GM12878 (cell line): ENCODE results near the gene FAM78A. TPM values are rescaled to one million over a fixed set of nuclear protein-coding genes. Genes with fewer than 3 reads are reported as not detected.

Experiments
- ASH2L ChIP-seq: fragments of 300-600, 200-600 bp; sonication (generic); IDR thresholded peaks from 2 replicates; pipeline ENCODE4 v1.6.1; 2017; ENCODE audit warnings: low read depth, mild to moderate bottlenecking, borderline replicate concordance
- ATF3 ChIP-seq: IDR thresholded peaks from 2 replicates; pipeline ENCODE4 v1.6.1; 2011; ENCODE audit warnings: low read depth, mild to moderate bottlenecking, low read length, moderate library complexity, borderline replicate concordance; ENCODE audit errors: extremely low read depth
- BCLAF1 ChIP-seq: fragments of 450-650 bp; IDR thresholded peaks from 2 replicates; pipeline ENCODE4 v1.6.1; 2017; ENCODE audit warnings: antibody characterized with exemption, mild to moderate bottlenecking, moderate library complexity
- DPF2 ChIP-seq: fragments of 450-650 bp; IDR thresholded peaks from 2 replicates; pipeline ENCODE4 v1.6.1; 2017; ENCODE audit warnings: mild to moderate bottlenecking
- EGR1 ChIP-seq, 2 experiments: IDR thresholded peaks; 1 replicate in 1 of 2; 2 replicates in 1 of 2; pipeline ENCODE4 v1.6.1; 2011 to 2012; ENCODE audit warnings: low read depth in 2 of 2, low read length in 2 of 2, borderline replicate concordance in 1 of 2, mild to moderate bottlenecking in 1 of 2, moderate library complexity in 1 of 2
- IKZF1 ChIP-seq: fragments of 450-650 bp; conservative IDR thresholded peaks from 2 replicates; pipeline ENCODE4 v1.6.1; 2017; ENCODE audit warnings: antibody characterized with exemption, mild to moderate bottlenecking
- MAX ChIP-seq: IDR thresholded peaks from 2 replicates; pipeline ENCODE4 v1.6.1; 2012; ENCODE audit warnings: low read depth, low read length, improper control_type of control experiment
- POU2F2 ChIP-seq: IDR thresholded peaks from 3 replicates; pipeline ENCODE4 v1.6.1; 2011; ENCODE audit warnings: low read depth, mild to moderate bottlenecking, low read length, borderline replicate concordance
- REST ChIP-seq: IDR thresholded peaks from 2 replicates; pipeline ENCODE4 v1.6.1; 2012; ENCODE audit warnings: mild to moderate bottlenecking, low read depth, low read length
- RUNX3 ChIP-seq: IDR thresholded peaks from 2 replicates; pipeline ENCODE4 v1.6.1; 2012; ENCODE audit warnings: low read length, inconsistent platforms
- SP1 ChIP-seq: IDR thresholded peaks from one replicate; pipeline ENCODE4 v1.6.1; 2011; ENCODE audit warnings: low read depth, low read length
- SUPT20H ChIP-seq: IDR thresholded peaks from 2 replicates; pipeline ENCODE4 v1.6.1; 2011; ENCODE audit warnings: low read depth, mild to moderate bottlenecking, low read length, moderate library complexity, borderline replicate concordance; ENCODE audit not compliant: control insufficient read depth
- TAF1 ChIP-seq: IDR thresholded peaks from 2 replicates; pipeline ENCODE4 v1.6.1; 2011; ENCODE audit warnings: mild to moderate bottlenecking, low read depth, low read length, borderline replicate concordance
- ZNF592 ChIP-seq: fragments of 450-650 bp; IDR thresholded peaks from 2 replicates; pipeline ENCODE4 v1.6.1; 2017; ENCODE audit warnings: mild to moderate bottlenecking, moderate library complexity
- ZNF622 ChIP-seq: fragments of 450-650 bp; IDR thresholded peaks from 2 replicates; pipeline ENCODE4 v1.6.1; 2017; ENCODE audit warnings: mild to moderate bottlenecking, inconsistent platforms
- polyA plus RNA-seq, 11 experiments: library from polyadenylated mRNA; depleted of rRNA in 4 of 11; unstranded in 6 of 11; stranded (reverse) in 5 of 11; fragments of >200 nt; fragmentation: Nextera tagmentation in 4 of 11; fragmentation: Illumina TruSeq in 1 of 11; extraction: Ambion mirVana in 4 of 11; extraction: Trizol in 1 of 11; gene quantifications; 1 replicate in 1 of 11; 2 replicates in 10 of 11; pipeline versions ENCODE4 v1.2.1 to v1.2.3, GENCODE V29; 2011 to 2016; ENCODE audit warnings: inconsistent platforms in 2 of 11, missing spikeins in 2 of 11, low read depth in 1 of 11
- total RNA-seq, 4 experiments: library from RNA; depleted of rRNA in 3 of 4; stranded (reverse); fragments of >200 nt in 3 of 4; fragmentation: Illumina TruSeq in 1 of 4; extraction: Trizol in 1 of 4; gene quantifications; 2 replicates each; pipeline versions ENCODE4 v1.2.1 to v1.2.3, GENCODE V29; 2013 to 2021

FAM78A gene
- total and polyA plus RNA-seq, 10 of the 15 experiments (the other 5 are each of a cell fraction or from before 2014, with no cell fraction given) = 0.18 to 32.5 (median 12.2) TPM

- TF ChIP-seq SP1 (no peak), RUNX3 (no peak), DPF2 (no peak), ASH2L (no peak), MAX (peak; percentile 74), REST (no peak), POU2F2 (no peak), ZNF622 (no peak), ZNF592 (0 out of 2 replicates have a peak, but pooled peaks have one; percentile 25), IKZF1 (peak; percentile 64), TAF1 (no peak), SUPT20H (no peak), EGR1 (IDR thresholded peaks at IDR 0.05; ENCODE audit: borderline replicate concordance in 1 of 2, low read depth in 2 of 2, low read length in 2 of 2) (peak in 1 of 2 experiments; percentile 48; a peak in 1 of 3 replicates), ATF3 (0 out of 2 replicates have a peak, but pooled peaks have one; percentile 30), BCLAF1 (no peak)
Measured at GRCh38 chr9:131270171-131271015, 5.9 kb downstream of the FAM78A start (continued).
